GM12864 (cell line): ENCODE data around the gene CLTC.

ENCODE experiments used
- DNase-seq: peaks from one replicate; pipeline ENCODE4 v3.0.0-alpha.2; 2011; ENCODE audit warnings: low read depth
- H3K4me3 ChIP-seq: 2 replicates; pipeline ENCODE4 v1.5.1; 2011; ENCODE audit warnings: mild to moderate bottlenecking, low read depth, low read length, control low read depth
- CTCF ChIP-seq: IDR thresholded peaks from 2 replicates; pipeline ENCODE4 v1.5.1; 2011; ENCODE audit warnings: low read depth, mild to moderate bottlenecking, moderate library complexity, low read length, control low read depth, inconsistent platforms; ENCODE audit errors: missing control alignments

The CLTC gene

GRCh38 chr17:59719526-59719925 is 99.8 kb downstream of the CLTC start:
- TF ChIP-seq CTCF = no peak
- DNase-seq = no peak
- no peak overlapping the region for H3K4me3 ChIP-seq

- no peak for TF ChIP-seq CTCF
- DNase-seq = no peak
- H3K4me3 ChIP-seq = no peak overlapping the region
Observed at GRCh38 chr17:59722623-59723022, 102.9 kb downstream of the CLTC start.

GRCh38 chr17:59723041-59723440 is 103.3 kb downstream of the CLTC start:
- H3K4me3 ChIP-seq = no peak overlapping the region
- no peak for TF ChIP-seq CTCF
- no peak for DNase-seq

GRCh38 chr17:59723607-59724006 is 103.9 kb downstream of the CLTC start:
- H3K4me3 ChIP-seq = no peak overlapping the region
- no peak for TF ChIP-seq CTCF
- DNase-seq = no peak

DNA sequence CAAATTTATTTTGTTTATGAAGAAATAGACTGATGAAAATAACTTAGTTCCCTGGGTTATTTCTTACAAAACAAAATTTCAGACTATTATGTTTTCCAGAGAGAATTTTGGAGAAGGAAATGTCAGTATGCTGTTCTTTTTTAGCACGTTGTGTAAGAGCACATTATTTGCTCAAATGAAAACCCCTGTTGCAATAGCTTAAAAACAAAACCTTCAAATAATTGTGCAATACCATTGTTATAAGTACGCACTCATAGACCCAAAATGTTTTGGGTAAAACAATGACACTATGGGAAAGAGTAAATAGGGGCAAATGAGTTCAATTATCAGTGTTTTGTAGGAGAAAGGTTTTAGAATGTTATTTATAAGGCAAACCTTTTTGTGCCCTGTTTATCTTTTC is 106.0 kb downstream of the CLTC start:
- no peak for TF ChIP-seq CTCF
- no peak overlapping the region for H3K4me3 ChIP-seq
- DNase-seq = no peak

DNA sequence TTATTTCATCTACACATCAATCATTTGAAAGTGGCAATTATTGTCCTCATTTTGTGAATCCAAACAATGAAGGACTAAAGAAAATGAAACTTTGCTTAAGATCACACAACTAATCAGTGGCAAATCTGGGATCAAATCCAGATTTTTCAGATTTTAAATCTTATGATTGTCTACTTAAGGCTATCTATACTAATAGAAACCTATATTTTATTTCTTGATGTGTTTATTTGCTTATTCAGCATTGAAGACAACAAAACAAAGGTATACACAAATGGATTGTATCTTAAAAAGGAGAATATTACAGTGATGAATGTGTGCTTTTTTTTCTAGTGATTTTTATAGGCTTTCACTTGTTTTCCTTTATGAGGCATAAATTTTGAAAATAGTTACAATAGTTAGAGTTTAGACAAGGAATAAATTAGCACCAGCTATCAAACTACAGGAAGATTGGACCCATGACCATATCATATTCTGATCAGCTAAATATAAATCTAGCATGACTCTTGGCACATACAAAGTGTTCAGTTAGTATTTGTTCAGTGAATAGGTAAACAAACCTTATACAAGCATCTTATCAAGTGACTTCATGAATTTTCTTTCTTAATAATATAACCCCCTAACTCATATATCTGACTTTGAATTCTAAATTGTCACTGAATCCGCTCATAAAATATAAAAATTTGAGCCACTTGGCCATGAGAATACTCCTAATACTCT is 108.3 kb downstream of the CLTC start:
- DNase-seq = no peak
- H3K4me3 ChIP-seq = no peak overlapping the region
- no peak for TF ChIP-seq CTCF

- DNase-seq = no peak
- no peak for TF ChIP-seq CTCF
- H3K4me3 ChIP-seq = no peak overlapping the region
Observed at GRCh38 chr17:59730268-59730834, 110.7 kb downstream of the CLTC start.
